HEK293 (cell line): ENCODE measurements around the gene CAV2.
A peak's percentile ranks its signal among the peaks of the same experiment; 100 is the strongest.

Experiments
- INSM2 ChIP-seq: fragments of 450-650 bp; formaldehyde crosslinking; IDR thresholded peaks from 2 replicates; pipeline ENCODE4 v1.5.1; 2016; ENCODE audit warnings: missing biosample characterization, missing genetic modification characterization
- OSR2 ChIP-seq: fragments of 450-650 bp; formaldehyde crosslinking; IDR thresholded peaks from 2 replicates; pipeline ENCODE4 v1.5.1; 2016; ENCODE audit warnings: missing biosample characterization, missing genetic modification characterization
- PBX3 ChIP-seq: sonication (generic); formaldehyde crosslinking; IDR thresholded peaks from 2 replicates; pipeline ENCODE4 v1.8.1; 2022; ENCODE audit warnings: mild to moderate bottlenecking, moderate library complexity, missing genetic modification reagents
- PRDM4 ChIP-seq: fragments of 450-650 bp; formaldehyde crosslinking; IDR thresholded peaks from 2 replicates; pipeline ENCODE4 v1.5.1; 2017; ENCODE audit warnings: missing biosample characterization, missing genetic modification characterization
- SP3 ChIP-seq: fragments of 450-650 bp; formaldehyde crosslinking; IDR thresholded peaks from 2 replicates; pipeline ENCODE4 v1.5.1; 2016; ENCODE audit warnings: missing biosample characterization, missing genetic modification characterization
- TCF7L2 ChIP-seq: IDR thresholded peaks from 2 replicates; pipeline ENCODE4 v1.6.1; 2011; ENCODE audit warnings: low read depth, mild to moderate bottlenecking, inconsistent platforms, low read length, moderate library complexity, borderline replicate concordance
- TSHZ1 ChIP-seq: fragments of 450-650 bp; formaldehyde crosslinking; IDR thresholded peaks from 2 replicates; pipeline ENCODE4 v1.5.1; 2016; ENCODE audit warnings: missing biosample characterization, missing genetic modification characterization, borderline replicate concordance
- ZIC2 ChIP-seq: fragments of 450-650 bp; formaldehyde crosslinking; IDR thresholded peaks from 2 replicates; pipeline ENCODE4 v1.5.1; 2016; ENCODE audit warnings: missing biosample characterization, missing genetic modification characterization
- ZNF274 ChIP-seq, 2 experiments: fragments of 200-500 bp in 1 of 2; fragments of 450-650 bp in 1 of 2; sonication (Bioruptor generic) in 1 of 2; formaldehyde crosslinking in 1 of 2; IDR thresholded peaks; 2 replicates each; pipeline versions ENCODE4 v1.5.1 to v1.6.1; 2014 to 2016; ENCODE audit warnings: borderline replicate concordance in 1 of 2, inconsistent platforms in 1 of 2, low read length in 1 of 2, missing biosample characterization in 1 of 2, missing genetic modification characterization in 1 of 2
- ZNF394 ChIP-seq: fragments of 450-650 bp; formaldehyde crosslinking; IDR thresholded peaks from 2 replicates; pipeline ENCODE4 v1.5.1; 2016; ENCODE audit warnings: missing biosample characterization, missing genetic modification characterization, mild to moderate bottlenecking, moderate library complexity, borderline replicate concordance
- ZNF513 ChIP-seq: fragments of 450-650 bp; IDR thresholded peaks from 2 replicates; pipeline ENCODE4 v1.5.1; 2018; ENCODE audit warnings: missing biosample characterization, missing genetic modification characterization
- ZNF521 ChIP-seq: fragments of 450-650 bp; formaldehyde crosslinking; IDR thresholded peaks from 2 replicates; pipeline ENCODE4 v1.5.1; 2017; ENCODE audit warnings: missing biosample characterization, mild to moderate bottlenecking, missing genetic modification characterization
- ZNF530 ChIP-seq: fragments of 450-650 bp; formaldehyde crosslinking; IDR thresholded peaks from 2 replicates; pipeline ENCODE4 v1.5.1; 2016; ENCODE audit warnings: low read depth, missing biosample characterization, missing genetic modification characterization
- ZNF692 ChIP-seq: fragments of 450-650 bp; formaldehyde crosslinking; IDR thresholded peaks from 2 replicates; pipeline ENCODE4 v1.5.1; 2016; ENCODE audit warnings: missing biosample characterization, missing genetic modification characterization
- ZNF704 ChIP-seq: fragments of 450-650 bp; formaldehyde crosslinking; IDR thresholded peaks from 2 replicates; pipeline ENCODE4 v1.5.1; 2016; ENCODE audit warnings: missing biosample characterization, missing genetic modification characterization
- ZNF707 ChIP-seq: fragments of 450-650 bp; formaldehyde crosslinking; IDR thresholded peaks from 2 replicates; pipeline ENCODE4 v1.5.1; 2016; ENCODE audit warnings: missing biosample characterization, missing genetic modification characterization
- ZNF776 ChIP-seq: fragments of 450-650 bp; formaldehyde crosslinking; IDR thresholded peaks from 2 replicates; pipeline ENCODE4 v1.5.0; 2017; ENCODE audit warnings: missing biosample characterization, missing genetic modification characterization, borderline replicate concordance
- ZNF837 ChIP-seq: fragments of 450-650 bp; formaldehyde crosslinking; IDR thresholded peaks from 2 replicates; pipeline ENCODE4 v1.5.1; 2016; ENCODE audit warnings: missing biosample characterization, missing genetic modification characterization
- ZSCAN23 ChIP-seq: fragments of 450-650 bp; formaldehyde crosslinking; IDR thresholded peaks from 2 replicates; pipeline ENCODE4 v1.5.1; 2016; ENCODE audit warnings: missing biosample characterization, missing genetic modification characterization
- ZSCAN30 ChIP-seq: fragments of 450-650 bp; IDR thresholded peaks from 2 replicates; pipeline ENCODE4 v1.5.1; 2018; ENCODE audit warnings: missing biosample characterization, mild to moderate bottlenecking, missing genetic modification characterization, moderate library complexity
- TF ChIP-seq, protein P1 (sequence below): fragments of 450-650 bp; formaldehyde crosslinking; IDR thresholded peaks from 2 replicates; pipeline ENCODE4 v1.5.1; 2016; ENCODE audit warnings: missing biosample characterization, missing genetic modification characterization

Gene CAV2

GRCh38 chr7:116524609-116525297, 25.2 kb downstream of the CAV2 start, which contains the start of gene CAV1 (continued):
- TF ChIP-seq TSHZ1 (tag by site-specific recombination) (no peak), PBX3 (CRISPR knock-in tag) (no peak), PRDM4 (no peak), ZNF521 (tag by site-specific recombination) (no peak), ZNF274 (IDR thresholded peaks at IDR 0.05; ENCODE audit: low read length) (no peak), ZNF274 (tag by site-specific recombination; IDR thresholded peaks at IDR 0.05; ENCODE audit: borderline replicate concordance) (no peak), ZNF707 (tag by site-specific recombination) (no peak), ZIC2 (peak; percentile 96), ZNF513 (tag by site-specific recombination) (no peak), ZNF530 (tag by site-specific recombination) (no peak), ZNF704 (tag by site-specific recombination) (no peak), TCF7L2 (no peak), ZNF776 (tag by site-specific recombination) (no peak), INSM2 (tag by site-specific recombination) (no peak; the same call in 1 of the 2 replicates), OSR2 (tag by site-specific recombination) (0 out of 2 replicates have a peak, but pooled peaks have one; percentile 18), SP3 (tag by site-specific recombination) (peak; percentile 57), ZNF837 (tag by site-specific recombination) (no peak), ZNF394 (peak; percentile 58; the same call in 1 of the 2 replicates), ZSCAN30 (tag by site-specific recombination) (peak; percentile 18; the same call in 1 of the 2 replicates), ZSCAN23 (tag by site-specific recombination) (no peak), ZNF692 (tag by site-specific recombination) (peak; percentile 71; the same call in 1 of the 2 replicates)
- TF ChIP-seq, protein P1, sequence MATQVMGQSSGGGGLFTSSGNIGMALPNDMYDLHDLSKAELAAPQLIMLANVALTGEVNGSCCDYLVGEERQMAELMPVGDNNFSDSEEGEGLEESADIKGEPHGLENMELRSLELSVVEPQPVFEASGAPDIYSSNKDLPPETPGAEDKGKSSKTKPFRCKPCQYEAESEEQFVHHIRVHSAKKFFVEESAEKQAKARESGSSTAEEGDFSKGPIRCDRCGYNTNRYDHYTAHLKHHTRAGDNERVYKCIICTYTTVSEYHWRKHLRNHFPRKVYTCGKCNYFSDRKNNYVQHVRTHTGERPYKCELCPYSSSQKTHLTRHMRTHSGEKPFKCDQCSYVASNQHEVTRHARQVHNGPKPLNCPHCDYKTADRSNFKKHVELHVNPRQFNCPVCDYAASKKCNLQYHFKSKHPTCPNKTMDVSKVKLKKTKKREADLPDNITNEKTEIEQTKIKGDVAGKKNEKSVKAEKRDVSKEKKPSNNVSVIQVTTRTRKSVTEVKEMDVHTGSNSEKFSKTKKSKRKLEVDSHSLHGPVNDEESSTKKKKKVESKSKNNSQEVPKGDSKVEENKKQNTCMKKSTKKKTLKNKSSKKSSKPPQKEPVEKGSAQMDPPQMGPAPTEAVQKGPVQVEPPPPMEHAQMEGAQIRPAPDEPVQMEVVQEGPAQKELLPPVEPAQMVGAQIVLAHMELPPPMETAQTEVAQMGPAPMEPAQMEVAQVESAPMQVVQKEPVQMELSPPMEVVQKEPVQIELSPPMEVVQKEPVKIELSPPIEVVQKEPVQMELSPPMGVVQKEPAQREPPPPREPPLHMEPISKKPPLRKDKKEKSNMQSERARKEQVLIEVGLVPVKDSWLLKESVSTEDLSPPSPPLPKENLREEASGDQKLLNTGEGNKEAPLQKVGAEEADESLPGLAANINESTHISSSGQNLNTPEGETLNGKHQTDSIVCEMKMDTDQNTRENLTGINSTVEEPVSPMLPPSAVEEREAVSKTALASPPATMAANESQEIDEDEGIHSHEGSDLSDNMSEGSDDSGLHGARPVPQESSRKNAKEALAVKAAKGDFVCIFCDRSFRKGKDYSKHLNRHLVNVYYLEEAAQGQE (tag by site-specific recombination) = no peak
